Measurements from ENCODE around the gene FAM13B.
"Not testable (repeated sequence)": the region's sequence is repeated elsewhere in the genome, so short reads cannot be mapped to it uniquely, and the experiment has no call there.

FAM13B gene

DNA sequence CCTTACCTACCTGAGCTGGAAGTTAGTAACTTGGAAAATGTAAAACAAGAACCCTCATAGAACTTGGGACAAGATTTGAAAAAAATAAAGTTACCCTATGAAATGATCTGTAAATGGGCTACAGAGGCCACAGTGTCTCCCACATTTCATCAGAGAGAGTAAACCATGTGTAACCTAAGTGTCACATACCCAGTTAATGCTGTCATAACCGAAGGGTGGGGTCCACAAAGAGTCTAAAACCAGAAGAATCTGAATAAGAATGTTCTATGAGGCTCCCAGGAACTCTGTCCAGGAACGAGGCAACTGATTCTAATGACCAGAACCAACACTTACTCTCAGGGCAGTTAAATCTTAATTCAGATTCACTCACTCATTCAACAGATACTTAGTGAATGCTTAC lies 1.0 kb upstream of the FAM13B start:
- no peak for DNase-seq

DNA sequence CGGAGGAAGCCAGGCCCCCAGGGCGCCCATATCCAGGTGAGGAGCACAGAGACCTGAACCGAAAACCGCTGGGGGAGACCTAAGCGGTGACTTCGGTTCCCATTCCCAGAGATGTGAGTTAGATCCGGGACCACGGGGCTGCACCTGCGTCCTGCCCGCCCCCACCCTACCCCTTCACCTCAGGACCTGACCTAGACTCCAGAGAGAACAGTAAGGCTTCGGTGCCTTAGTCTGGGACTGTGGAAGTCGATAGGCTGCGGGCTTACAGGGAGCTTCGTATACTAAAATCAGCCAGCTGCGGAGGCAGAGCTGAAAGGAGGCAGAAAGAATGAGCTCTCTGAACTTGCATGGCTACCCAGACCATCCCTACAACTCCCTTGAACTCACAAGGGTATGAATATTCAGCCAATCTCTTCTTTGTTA lies 518 bp upstream of the FAM13B start:
- DNase-seq: no peak

DNA sequence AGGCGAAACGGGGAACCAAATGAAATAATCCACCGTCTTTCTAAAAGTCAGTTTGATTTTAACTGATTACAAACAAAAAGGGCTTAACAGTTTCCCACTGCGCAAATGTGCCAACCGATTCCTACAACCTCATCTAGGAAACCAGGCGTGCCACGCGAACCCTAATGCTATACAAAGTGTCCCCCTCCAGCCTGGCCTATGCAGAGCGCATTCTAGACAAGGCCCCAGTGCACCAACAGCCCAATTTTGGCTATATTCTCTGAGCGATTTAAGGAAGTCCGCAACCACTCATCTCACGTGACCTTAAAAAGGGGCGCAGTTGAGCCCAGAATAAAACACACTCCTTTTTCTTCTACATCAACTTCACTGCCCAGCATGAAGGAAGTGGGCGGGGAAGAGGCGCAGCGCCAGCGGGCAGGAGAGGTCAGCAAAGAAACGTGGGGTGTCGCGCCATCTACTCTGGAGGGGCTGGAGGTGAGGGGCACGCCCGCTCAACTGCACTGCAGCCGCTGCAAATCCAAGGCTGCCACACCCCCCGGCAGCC lies 779 bp downstream of the FAM13B start:
- no peak for DNase-seq

DNA sequence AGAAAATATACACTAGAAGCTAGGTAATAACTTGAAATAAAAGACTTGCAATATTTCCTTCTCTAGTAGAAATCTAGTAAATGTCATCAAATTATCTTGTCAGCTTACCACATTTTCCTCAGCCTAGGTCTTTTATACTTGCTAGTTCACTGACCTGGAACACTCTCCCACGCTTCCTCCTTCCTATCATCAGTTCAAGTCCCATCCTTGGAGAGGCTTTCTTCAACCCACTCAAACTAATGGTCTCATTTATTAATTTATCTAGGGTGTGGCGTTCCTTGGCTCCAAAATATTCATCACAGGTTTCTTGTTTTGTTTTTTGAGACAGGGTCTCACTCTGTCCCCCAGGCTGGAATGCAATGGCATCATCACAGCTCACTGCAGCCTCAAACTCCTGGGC lies 2.9 kb downstream of the FAM13B start:
- no peak for DNase-seq

DNA sequence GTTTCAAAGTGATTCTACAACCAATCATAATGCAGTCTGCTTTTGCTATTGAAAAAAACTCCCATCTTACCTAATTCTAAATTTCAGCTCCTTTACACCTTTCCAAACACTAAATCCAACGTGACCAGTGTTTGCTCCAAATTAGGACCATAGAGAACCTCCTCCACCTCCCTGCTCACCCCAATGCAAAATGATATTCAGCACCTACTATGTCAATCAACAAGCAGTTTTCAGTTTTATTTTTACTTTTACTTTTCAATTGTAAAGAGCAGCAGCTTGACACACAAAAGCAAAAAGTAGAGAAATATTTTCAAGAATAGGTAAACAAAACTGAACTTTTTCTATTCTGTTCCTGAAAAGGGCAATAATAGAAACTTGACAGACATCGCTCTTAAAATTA lies 3.4 kb downstream of the FAM13B start:
- no peak for DNase-seq

DNA sequence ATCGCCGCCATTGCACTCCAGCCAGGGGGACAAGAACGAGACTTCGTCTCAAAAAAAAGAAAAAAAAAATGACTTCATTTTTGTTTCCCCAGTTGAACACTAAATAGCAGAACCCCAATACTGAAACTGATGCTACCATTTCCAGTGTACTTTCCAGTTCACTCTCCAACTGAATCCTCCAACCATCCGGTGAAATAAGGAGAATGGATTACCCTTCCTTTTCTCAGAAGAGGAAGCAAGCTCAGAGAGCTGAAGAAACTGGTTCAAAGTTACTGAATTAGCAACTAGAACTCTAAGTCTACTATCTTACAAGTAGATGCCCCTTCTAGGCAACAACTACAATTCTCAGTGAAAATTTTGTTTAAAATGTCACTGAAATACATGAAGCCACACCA lies 3.9 kb downstream of the FAM13B start:
- no peak for DNase-seq

DNA sequence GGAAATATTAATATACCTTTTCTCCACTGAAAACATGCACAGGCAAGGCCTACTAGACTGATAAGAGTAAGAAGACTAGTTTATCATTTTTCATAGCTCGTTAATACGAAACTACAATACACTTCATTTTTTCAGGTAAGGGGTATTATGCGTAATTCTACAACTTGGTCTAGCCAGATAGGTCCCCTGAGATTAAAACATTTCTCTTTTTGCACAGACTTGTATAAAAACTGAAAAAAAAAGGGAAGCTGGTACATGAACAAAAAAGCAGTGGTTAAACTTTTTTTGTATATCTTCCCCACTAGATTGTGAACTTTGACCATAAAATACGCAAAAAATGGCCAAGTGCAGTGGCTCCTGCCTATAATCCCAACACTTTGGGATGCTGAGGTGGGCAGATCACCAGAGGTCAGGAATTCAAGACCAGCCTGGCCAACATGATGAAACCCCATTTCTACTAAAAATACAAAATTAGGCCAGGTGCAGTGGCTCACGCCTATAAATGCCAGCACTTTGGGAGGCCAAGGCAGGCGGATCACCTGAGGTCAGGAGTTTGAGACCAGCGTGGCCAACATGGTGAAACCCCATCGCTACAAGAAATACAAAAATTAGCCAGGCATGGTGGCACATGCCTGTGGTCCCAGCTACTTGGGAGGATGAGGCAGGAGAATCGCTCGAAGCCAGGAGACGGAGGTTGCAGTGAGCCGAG lies 4.5 kb downstream of the FAM13B start:
- DNase-seq: not testable (repeated sequence)

DNA sequence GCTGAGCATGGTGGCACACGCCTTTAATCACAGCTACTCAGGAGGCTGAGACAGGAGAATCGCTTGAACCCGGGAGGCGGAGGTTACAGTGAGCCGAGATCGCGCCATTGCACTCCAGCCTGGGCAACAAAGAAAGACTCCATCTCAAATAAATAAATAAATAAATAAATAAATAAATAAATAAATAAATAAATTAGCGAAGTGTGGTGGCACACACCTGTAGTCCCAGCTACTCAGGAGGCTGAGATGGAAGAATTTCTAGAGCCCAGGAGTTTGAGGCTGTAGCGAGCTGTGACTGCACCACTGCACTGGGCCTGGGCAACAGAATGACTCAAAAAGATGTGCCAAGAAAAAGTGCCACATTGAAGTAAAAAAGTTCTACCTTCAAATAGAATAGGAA lies 6.1 kb downstream of the FAM13B start:
- not testable (repeated sequence) for DNase-seq

DNA sequence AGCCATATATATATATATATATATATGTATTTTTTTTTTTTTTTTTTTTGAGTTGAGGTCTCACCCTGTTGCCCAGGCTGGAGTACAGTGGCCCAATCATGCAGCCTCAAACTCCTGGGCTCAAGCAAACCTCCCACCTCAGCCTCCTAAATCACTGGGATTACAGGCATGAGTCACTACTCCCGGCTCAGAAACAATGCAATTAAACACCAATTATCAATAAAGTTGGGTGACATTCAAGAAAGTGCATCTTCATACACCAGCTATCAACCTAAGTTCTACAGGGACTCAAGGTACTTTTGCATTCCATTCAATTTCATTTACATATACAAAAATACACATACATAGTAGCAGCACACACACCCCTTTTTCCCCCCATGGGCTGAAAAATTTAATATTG lies 7.6 kb downstream of the FAM13B start:
- no peak for DNase-seq

DNA sequence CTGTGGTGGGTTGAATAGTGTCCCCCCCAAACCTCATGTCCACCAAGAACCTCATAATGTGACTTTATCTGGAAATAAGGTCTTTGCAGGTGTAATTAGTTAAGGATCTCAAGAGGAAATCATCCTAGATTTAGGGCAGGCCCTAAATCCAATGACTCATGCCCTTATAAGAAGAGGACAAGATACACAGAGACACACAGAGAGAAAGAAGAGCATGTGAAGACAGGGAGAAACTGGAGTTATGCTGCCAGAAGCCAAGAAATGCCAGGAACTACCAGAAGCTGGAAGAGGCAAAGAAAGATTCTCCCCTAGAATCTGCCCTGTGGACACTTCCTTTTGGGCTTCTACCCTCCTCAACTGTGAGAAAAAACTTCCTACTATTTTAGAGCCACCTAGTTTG lies 8.8 kb downstream of the FAM13B start:
- no peak for DNase-seq

DNA sequence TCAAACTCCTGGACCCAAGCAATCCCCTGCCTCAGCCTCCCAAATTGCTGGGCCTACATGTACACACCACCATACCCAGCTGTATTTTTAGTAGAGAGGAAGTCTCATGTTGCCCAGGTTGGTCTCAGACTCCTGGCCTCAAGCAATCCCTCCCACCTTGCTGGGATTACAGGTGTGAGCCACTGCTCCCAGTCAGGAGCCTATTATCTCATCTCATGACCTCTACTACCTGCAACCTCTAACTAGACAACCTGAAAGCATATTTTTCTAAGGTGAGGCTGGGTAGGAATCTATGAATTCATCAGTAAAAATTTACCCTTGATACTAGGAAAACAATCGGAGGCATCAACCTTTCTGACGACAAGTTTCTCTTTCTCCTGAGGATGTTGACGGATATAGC lies 10.0 kb downstream of the FAM13B start:
- no peak for DNase-seq

DNA sequence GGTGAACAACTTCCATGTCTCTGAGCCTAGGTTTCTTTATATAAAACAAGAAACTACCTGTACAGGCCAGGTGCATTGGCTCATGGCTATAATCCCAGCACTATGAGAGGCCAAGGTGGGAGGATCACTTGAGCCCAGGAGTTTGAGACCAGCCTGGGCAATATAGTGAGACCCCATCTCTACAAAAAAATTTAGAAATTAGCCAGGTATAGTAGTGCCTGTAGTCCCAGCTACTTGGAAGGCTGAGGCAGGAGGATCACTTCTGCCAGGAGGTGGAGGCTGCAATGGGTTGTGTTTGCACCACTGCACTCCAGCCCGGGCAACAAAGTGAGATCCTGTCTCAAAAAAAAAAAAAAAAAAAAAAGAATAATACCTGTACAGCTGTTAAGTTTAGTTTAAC lies 11.1 kb downstream of the FAM13B start:
- DNase-seq: no peak

DNA sequence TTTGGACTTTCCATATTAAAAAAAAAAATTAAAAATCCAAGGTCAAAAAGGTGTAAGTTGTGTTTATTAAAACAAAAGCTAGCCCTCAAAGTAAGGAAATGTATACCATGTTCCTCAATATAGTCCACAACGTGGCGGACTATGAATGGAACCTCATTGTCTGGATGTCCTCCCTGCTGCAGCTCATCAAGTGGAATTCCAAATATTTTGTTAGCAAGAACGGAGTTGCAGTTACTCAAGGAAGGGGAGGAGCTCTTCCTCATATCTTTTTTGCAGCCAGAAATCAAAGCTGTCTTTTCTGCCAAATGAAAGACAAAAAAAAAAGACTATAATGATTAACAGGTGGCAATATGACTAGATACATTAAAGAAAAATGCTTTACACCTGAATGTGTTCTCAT lies 14.0 kb downstream of the FAM13B start:
- DNase-seq: no peak

DNA sequence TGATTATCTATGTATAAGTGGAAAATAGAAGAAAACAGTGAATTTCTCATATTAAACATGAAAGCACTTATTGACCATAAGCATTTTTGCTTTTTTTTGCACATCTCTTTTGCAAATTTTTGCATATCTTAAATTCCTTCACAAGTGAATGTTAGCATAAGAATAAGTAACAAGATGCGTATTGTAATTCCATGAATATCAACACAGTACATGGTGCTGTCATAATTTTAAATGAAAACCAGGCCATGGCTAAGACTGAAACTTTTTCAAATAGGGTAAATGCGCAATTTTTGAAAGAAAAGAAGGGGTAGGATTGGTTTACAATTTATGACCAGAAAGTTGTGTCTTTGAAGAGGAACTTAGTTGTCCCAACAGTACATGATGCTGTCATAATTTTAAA lies 17.0 kb downstream of the FAM13B start:
- no peak for DNase-seq

DNA sequence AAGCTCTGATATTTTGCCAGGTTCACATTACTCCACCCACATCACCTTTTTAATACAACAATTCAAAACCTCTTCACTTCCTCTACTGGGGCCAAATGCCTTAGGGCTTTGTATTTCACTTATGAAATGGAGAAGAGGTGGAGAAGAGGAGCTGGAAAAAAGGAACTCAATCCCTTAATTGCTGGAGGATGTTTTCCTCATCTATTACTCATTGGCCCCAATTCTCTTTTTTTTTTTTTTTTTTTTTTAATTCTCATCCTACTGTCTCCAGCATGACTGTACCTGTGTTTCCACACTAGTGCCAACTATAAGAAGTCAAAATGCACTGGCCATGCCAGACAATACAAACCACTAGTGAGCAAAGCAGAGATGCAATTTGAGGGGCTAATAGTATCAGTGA lies 20.9 kb downstream of the FAM13B start:
- DNase-seq: no peak

DNA sequence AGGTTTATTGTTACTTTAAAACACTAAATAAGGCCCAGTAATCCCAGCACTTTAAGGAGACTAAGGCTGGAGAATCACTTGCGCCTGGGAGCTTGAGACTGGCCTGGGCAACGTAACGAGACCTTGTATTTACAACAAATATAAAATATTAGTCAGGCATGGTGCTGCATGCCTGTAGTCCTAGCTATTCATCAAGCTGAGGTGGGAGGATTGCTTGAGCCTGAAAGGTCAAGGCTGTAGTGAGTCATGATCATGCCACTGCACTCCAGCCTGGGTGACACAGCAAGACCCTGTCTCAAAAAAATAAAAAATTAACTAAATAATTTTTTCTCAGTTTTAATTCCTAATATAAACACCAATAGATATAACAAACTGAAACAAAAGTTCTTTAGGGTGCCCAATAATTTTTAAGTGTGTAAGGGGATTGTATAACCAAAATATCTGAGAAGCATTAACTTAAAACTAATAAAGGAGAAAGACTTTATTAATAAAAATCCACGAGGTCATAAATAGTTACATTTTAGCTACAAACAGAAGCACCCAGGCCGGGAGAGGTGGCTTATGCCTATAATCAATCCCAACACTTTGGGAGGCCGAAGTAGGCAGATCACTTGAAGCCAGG lies 32.7 kb downstream of the FAM13B start:
- DNase-seq: no peak

DNA sequence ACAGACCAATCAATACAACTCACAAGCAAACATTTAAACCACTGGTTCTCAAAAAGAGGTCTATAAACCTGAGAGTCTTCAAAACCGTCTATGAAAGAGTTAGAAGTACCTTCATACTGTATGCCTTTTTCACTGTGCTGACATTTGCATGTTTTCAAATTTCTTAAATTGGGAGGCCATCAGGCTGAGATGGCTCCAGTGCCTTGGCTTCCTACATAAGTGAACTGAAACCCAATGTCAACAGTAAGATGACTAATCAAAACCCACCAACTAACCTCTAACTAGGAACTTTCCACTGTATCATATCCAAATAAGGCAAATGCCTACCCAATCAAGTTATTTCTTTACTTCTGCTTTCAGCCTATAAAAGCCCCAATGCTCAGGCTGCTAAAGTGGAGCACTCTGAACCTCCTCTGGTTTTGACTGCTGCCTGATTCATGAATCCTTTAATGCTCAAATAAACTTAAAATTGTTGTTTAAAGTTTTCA lies 35.1 kb downstream of the FAM13B start:
- no peak for DNase-seq

DNA sequence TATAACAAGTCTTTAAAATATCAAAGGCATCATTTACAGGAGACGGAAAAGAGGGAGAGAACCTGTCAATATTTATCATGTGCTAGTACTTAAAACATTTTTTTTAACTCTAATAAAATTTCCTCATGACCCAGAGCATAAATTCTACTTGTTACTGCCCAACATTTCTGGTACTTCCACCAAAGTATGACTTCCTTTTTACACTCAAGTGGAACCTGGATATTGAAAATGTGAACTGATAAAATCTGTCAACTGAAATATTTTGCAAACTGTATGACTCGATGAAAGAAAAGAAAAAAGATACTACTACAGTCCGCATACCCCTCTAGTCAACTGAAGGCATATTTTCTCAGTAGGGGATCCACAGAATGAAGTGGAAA lies 37.1 kb downstream of the FAM13B start:
- no peak for DNase-seq

DNA sequence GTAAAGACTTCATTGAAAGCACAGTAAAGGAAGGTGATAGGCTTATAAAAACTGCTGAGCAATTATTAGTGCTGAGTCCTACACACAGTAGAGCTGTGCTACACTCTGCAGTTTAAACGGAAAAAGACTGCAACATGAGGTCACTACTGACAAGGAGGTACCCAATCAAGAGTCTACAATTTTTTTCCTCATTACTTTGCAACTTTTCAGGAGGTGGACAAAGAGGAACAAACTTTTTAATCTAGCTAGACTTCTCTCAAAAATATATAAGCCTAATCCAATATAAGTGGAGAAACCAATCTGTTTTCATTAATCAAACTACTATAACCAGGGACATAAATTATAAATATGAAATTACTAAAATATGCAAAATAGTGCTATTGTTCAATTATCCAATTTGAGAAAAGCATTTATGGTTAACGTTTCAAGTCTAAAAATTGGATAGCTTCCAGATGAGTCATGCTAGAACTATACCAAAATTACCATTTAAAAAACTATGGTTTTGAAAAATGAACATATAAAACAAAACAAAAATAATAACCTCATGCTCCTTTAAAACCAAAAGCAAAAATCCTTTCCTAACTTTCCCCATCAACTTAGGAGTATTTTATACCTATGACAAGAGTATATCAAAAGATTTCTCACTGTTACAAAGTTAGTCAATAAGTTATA lies 37.7 kb downstream of the FAM13B start:
- DNase-seq: no peak

DNA sequence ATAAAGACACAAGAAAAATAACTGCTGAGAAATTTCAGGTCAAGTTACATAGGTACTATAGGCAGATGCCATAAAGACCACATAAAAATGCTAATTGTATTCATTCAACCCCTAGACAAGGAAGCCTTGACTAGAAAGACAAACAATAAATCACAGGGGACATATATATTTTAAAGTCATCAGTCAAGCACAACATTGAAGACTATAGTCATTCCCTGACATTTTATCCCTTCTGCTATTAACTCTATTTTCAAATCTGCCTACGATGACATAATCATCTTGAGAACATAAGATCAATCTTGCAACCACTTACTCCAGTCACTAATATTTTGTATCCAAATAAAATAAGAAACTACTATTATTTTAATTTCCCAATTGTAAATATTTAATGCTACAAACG lies 38.3 kb downstream of the FAM13B start:
- DNase-seq: no peak

DNA sequence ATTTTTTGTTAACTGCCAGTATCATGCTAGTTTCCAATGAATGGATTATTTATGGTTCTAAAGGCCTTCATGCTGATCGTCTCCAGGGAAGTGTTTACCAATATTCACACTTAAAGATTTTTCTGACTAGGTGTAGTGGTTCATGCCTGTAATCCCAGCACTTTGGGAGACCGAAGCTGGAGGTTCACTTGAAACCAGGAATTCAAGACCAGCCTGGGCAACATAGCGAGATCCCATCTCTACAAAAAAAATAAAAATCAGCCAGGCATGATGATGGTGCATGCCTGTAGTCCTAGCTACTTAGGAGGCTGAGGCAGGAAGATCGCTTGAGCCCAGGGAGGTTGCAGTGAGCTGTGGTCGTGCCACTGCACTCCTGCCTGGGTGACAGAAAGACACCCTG lies 43.5 kb downstream of the FAM13B start:
- no peak for DNase-seq

DNA sequence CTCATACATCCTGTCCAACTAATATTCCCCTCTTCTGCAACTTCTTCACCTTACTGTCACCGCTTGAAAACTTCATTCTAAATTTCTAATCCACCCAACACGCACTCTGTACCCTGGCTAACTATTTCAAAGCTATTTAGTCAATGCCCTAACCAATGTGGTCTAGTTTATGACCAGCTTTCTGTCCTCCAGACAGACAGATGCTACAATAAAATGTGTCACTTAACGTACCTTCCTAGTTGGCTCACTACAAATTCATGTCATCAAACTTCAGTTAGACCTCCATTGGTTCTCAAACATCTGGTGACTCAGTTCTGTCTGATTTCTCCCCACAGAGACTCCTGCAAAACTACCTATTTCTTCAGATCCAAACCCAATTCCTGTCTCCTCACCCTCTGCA lies 57.7 kb downstream of the FAM13B start:
- no peak for DNase-seq

DNA sequence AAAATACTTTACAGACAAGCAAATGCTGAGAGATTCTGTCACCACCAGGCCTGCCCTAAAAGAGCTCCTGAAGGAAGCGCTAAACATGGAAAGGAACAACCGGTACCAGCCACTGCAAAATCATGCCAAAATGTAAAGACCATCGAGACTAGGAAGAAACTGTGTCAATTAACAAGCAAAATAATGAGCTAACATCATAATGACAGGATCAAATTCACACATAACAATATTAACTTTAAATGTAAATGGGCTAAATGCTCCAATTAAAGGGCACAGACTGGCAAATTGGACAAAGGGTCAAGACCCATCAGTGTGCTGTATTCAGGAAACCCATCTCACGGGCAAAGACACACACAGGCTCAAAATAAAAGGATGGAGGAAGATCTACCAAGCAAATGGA lies 62.5 kb downstream of the FAM13B start:
- DNase-seq: not testable (repeated sequence)

DNA sequence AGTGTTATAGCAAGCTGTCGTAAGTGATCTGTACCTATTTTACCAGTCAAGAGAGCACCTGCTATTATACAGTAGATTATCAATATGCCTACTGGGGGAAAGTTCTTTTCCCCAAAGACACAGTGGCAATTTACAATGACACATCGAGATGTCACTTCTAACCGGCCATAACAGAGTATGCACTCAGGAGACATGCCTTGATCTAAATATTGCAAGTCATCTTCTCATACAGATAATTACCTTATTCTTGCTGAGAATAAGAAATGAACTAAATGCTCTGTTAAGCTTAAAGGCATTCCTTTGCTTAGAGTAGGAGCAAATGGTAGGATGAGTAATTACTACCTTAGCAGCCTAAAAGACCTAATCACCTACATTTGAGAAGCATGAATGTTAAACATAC lies 72.1 kb downstream of the FAM13B start:
- no peak for DNase-seq

Data from NCI-H524 treated with DMSO at 0.1 percent for 48 hours (cell line).